Measurements from ENCODE around the gene GSC2. TPM values are rescaled to one million over a fixed set of nuclear protein-coding genes. Genes with fewer than 3 reads are reported as not detected.

The GSC2 gene
- total and polyA plus RNA-seq, 11 donors: not detected

DNA sequence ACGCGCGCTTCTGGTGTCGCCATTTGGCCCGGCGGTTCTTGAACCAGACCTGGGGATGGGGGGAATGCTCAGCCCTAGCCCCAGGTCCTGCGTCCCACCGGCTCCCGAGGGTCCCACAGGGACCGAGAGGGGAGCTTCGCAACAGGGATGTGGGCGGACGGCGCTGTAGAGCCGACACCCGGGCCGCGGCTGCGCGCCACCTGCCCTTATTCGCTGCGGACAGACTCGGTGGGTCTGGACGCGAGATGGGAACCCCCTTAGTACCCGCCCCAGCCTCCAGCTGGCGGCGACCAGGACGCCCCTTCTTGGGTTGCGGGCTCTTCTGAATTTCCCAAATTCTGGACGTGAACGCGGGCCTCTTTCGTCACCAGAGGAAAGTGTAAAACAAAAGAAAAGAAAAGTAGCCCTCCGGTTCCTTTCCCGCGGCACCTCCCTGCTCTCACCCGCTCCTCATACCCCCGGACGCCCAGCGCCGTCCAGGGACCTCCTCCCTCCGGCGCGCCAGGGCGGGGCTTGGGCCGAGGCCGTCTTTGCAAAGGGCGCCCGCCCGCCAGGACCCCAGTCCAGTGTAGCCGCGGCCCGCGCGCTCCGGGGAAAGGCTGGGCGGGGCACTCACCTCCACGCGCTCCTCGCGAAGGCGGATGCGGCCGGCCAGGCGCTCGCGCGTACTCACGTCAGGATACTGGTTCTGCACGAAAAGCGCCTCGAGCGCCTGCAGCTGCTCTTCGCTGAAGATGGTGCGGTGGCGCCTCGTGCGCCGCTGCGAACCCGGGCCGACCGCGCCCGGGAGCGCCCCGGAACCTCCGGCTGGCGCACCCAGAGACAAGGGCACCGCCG, 827 bp downstream of the GSC2 start:
- no peak for DNase-seq
- Histone ChIP-seq H3K36me3 (no peaks in the 10 kb centered on the region), H3K27me3 (peaks cover 28 to 67% (median 50%) of the 10 kb centered on the region in 9 donors), H3K4me1 (peaks cover 0 to 19% (median 0%) of the 10 kb centered on the region in 12 donors), H3K27ac (no peak overlapping the region), H3K4me3 (peak overlapping the region in 10 of 12 donors; percentile 8 to 48 (median 24)), H3K9me3 (no peaks in the 10 kb centered on the region)
- intact Hi-C loops (cut with DNase I): loop anchor here in 6 of 10 donors (5.0 to 10.0 kb wide), 4 partner anchors 326 to 486 kb away; partner anchors contain the start of genes CDC45 (in 1 of the 6) and UFD1 (in 1 of the 6)
- no peak for TF ChIP-seq POLR2A (IDR thresholded peaks at IDR 0.05)
- ATAC-seq: no peak
- WGBS, 4 donors: 2 to 3% (median 2%) methylated on average over 26 to 92 of the region's 92 CpGs

DNA sequence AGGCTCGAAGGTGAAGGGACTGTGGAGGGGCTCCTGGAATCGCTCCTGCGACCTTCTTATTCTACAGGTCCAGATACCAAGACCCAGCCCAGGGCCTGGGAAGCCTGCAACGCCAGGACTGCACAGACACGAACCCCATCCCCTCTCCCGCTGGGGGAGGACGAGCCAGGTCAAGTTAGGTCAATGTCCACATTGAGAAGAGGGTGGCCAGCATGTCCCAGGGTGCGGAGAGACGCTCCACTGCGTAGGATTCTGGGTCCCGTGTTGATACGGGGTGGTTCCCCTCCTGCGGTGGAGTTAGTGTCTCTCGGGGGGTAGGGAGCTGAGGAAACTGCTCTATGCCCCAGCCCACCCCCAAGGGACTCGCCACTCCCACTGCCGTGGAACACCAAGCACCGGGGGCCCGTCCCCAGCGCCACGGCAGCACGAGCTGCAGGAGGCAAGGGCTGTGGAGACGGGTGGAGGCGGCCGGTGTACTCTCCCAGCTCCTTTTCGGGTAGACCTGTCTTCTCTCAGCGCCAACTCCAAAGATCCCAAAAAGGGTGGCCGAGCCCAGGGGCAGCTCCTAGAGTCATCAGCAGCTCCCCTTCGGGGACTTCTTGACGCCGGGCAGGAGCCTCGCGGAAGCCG, 1.6 kb downstream of the GSC2 start:
- 28 to 45% (median 31%) methylated on average over 24 to 33 of the region's 33 CpGs for WGBS, 4 donors
- H3K27me3 ChIP-seq: peaks cover 28 to 60% (median 50%) of the 10 kb centered on the region in 9 donors
- TF ChIP-seq POLR2A (IDR thresholded peaks at IDR 0.05) (no peak), CTCF (IDR thresholded peaks at IDR 0.05) (no peak)
- ATAC-seq: no peak
- intact Hi-C loops (cut with DNase I): loop anchor here in 6 of 10 donors (5.0 to 10.0 kb wide), 4 partner anchors 326 to 486 kb away; partner anchors contain the start of genes CDC45 (in 1 of the 6) and UFD1 (in 1 of the 6)
- no peaks in the 10 kb centered on the region for H3K36me3 ChIP-seq
- H3K9me3 ChIP-seq: no peaks in the 10 kb centered on the region
- peak overlapping the region in 1 of 12 donors; percentile 43 for H3K4me3 ChIP-seq
- H3K4me1 ChIP-seq: peaks cover 0 to 25% (median 6%) of the 10 kb centered on the region in 12 donors
- H3K27ac ChIP-seq: no peak overlapping the region
- no peak for DNase-seq

DNA sequence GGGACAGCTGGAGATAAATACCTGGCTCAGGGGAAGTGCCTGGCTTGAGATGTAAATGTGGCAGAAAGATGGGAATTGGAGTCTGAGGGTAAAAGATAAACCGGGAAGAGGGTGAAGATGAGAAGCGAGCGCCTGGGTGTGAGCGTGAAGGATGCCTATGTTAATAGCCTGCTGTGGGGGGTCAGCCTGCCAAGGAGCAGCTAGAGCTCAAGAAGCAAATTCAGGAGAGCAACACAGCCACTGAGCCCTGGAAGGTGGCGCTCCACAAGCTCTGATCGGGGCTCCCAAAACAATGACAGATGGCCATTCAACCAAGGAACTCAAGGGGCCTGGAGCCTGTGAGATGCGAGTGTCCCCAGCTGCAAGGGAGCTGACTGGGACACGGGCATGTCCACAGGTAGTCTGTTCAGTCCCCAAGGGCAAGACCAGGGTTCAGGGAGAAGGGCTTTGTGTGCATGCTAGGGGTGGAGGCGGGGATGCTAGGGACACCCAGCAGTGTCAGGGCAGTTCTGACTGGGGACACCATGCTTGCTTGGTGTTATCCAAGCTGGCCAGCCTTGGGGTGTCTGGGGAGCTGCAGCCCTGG, 2.8 kb downstream of the GSC2 start:
- DNase-seq: no peak
- no peak overlapping the region for H3K27ac ChIP-seq
- H3K36me3 ChIP-seq: peaks cover 0 to 6% (median 3%) of the 10 kb centered on the region in 9 donors
- intact Hi-C loops (cut with DNase I): loop anchor here in 6 of 10 donors (5.0 to 10.0 kb wide), 4 partner anchors 328 to 488 kb away; partner anchors contain the start of genes CDC45 (in 1 of the 6) and UFD1 (in 1 of the 6)
- ATAC-seq: no peak
- H3K4me3 ChIP-seq: no peak overlapping the region
- peaks cover 0 to 28% (median 9%) of the 10 kb centered on the region in 12 donors for H3K4me1 ChIP-seq
- no peaks in the 10 kb centered on the region for H3K9me3 ChIP-seq
- 25 to 34% (median 29%) methylated on average over 8 to 9 of the region's 9 CpGs for WGBS, 4 donors
- no peak for TF ChIP-seq CTCF (IDR thresholded peaks at IDR 0.05)
- no peak for TF ChIP-seq POLR2A (IDR thresholded peaks at IDR 0.05)
- H3K27me3 ChIP-seq: peaks cover 28 to 48% (median 41%) of the 10 kb centered on the region in 9 donors

DNA sequence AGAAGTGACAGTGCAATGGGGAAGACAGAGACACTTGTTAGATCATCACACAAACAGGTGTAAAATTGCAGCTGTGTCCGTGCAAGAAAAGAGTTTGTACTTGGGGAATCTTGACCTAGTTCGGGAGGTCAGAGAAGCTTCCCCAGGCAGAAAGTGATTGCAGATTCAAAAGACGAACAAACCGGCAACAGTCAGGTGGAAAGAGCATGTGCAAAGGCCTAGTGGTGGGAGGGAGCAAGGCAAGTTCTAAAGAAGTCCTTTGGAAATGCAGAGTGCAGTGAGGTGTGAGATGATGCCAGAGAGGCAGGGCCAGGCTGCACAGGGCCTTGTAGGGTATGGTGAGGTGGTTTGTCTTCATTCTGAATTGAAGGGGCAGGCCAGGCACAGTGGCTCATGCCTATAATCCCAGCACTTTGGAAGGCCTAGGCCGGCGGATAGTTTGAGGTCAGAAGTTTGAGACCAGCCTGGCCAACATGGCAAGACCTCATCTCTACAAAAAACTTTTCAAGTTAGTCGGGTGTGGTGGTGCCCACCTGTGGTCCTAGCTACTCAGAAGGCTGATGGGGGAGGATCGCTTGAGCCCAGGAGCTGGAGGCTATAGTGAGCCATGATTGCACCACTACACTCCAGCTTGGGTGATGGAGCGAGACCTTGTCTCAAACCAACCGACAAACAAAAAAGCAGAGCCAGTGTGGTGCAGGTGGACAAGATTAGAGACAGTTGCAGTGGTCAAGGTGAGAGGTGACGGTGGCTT, 3.7 kb downstream of the GSC2 start:
- H3K9me3 ChIP-seq: no peaks in the 10 kb centered on the region
- WGBS, 4 donors: 77 to 84% (median 81%) methylated on average over 11 of the region's 11 CpGs
- no peak overlapping the region for H3K27ac ChIP-seq
- no peak overlapping the region for H3K4me3 ChIP-seq
- peaks cover 0 to 15% (median 12%) of the 10 kb centered on the region in 9 donors for H3K36me3 ChIP-seq
- TF ChIP-seq POLR2A (IDR thresholded peaks at IDR 0.05) (no peak), CTCF (IDR thresholded peaks at IDR 0.05) (no peak)
- ATAC-seq: no peak
- H3K4me1 ChIP-seq: peaks cover 0 to 28% (median 9%) of the 10 kb centered on the region in 12 donors
- intact Hi-C loops (cut with DNase I): loop anchor here in 6 of 10 donors (5.0 to 10.0 kb wide), 4 partner anchors 328 to 488 kb away; partner anchors contain the start of genes CDC45 (in 1 of the 6) and UFD1 (in 1 of the 6)
- DNase-seq: no peak
- H3K27me3 ChIP-seq: peaks cover 23 to 39% (median 33%) of the 10 kb centered on the region in 9 donors

Data from heart left ventricle (tissue), 16 donors.